Hepatocyte (in vitro differentiated cells): Measurements from ENCODE around the gene NUDC. TPM values are rescaled to one million over a fixed set of nuclear protein-coding genes. Genes with fewer than 3 reads are reported as not detected.

ENCODE experiments used
- DNase-seq: peaks from one replicate; pipeline ENCODE4 v3.0.0-alpha.2; 2016; ENCODE audit warnings: low spot score
- H2AFZ ChIP-seq: fragments of 200-600 bp; sonication (generic); 2 replicates; pipeline ENCODE4 v1.6.0; 2016; ENCODE audit warnings: antibody characterized with exemption, mild to moderate bottlenecking
- H3K27ac ChIP-seq: fragments of 200-600 bp; sonication (generic); 2 replicates; pipeline ENCODE4 v1.5.1; 2016; ENCODE audit warnings: mild to moderate bottlenecking
- H3K27me3 ChIP-seq: fragments of 200-600 bp; sonication (generic); 2 replicates; pipeline ENCODE4 v1.6.1; 2016
- H3K36me3 ChIP-seq: fragments of 200-600 bp; sonication (generic); replicated peaks from 2 replicates; pipeline ENCODE4 v1.5.1; 2016; ENCODE audit warnings: low read depth; ENCODE audit not compliant: insufficient read depth
- H3K4me1 ChIP-seq: fragments of 200-600 bp; sonication (generic); 2 replicates; pipeline ENCODE4 v1.5.1; 2016; ENCODE audit warnings: mild to moderate bottlenecking, moderate library complexity; ENCODE audit not compliant: insufficient read depth
- H3K4me2 ChIP-seq: fragments of 200-600 bp; sonication (generic); 2 replicates; pipeline ENCODE4 v1.6.0; 2016
- H3K4me3 ChIP-seq: fragments of 200-600 bp; sonication (generic); 2 replicates; pipeline ENCODE4 v1.5.1; 2016; ENCODE audit warnings: mild to moderate bottlenecking
- H3K79me2 ChIP-seq: fragments of 200-600 bp; sonication (generic); 2 replicates; pipeline ENCODE4 v1.6.0; 2017; ENCODE audit warnings: mild to moderate bottlenecking
- H3K9me2 ChIP-seq: fragments of 200-600 bp; sonication (generic); replicated peaks from 2 replicates; pipeline ENCODE4 v1.6.0; 2017; ENCODE audit warnings: mild to moderate bottlenecking; ENCODE audit not compliant: insufficient read depth
- H3K9me3 ChIP-seq: fragments of 200-600 bp; sonication (generic); 2 replicates; pipeline ENCODE4 v1.5.1; 2016; ENCODE audit warnings: low read depth, mild to moderate bottlenecking
- H4K20me1 ChIP-seq: fragments of 200-600 bp; sonication (generic); 2 replicates; pipeline ENCODE4 v1.6.0; 2016; ENCODE audit warnings: mild to moderate bottlenecking; ENCODE audit not compliant: insufficient read depth, poor library complexity, severe bottlenecking
- CTCF ChIP-seq: fragments of 200-600 bp; sonication (generic); IDR thresholded peaks from 2 replicates; pipeline ENCODE4 v1.5.1; 2016; ENCODE audit warnings: antibody characterized with exemption, mild to moderate bottlenecking; ENCODE audit not compliant: poor library complexity
- EZH2 ChIP-seq: fragments of 200-600 bp; sonication (generic); IDR thresholded peaks from 2 replicates; pipeline ENCODE4 v1.6.1; 2016; ENCODE audit warnings: antibody characterized with exemption, mild to moderate bottlenecking, borderline replicate concordance
- EZH2phosphoT487 ChIP-seq: fragments of 200-600 bp; sonication (generic); IDR thresholded peaks from one replicate; pipeline ENCODE4 v1.6.1; 2018; ENCODE audit warnings: antibody characterized with exemption, mild to moderate bottlenecking, low read depth, moderate library complexity; ENCODE audit not compliant: unreplicated experiment, severe bottlenecking
- WGBS: methylation state at CpG from one replicate; pipeline ENCODE4 v1.1.6; 2016; ENCODE audit warnings: low lambda C conversion rate; ENCODE audit errors: missing lambda C conversion rate; 5-methylcytosine and 5-hydroxymethylcytosine counted together
- polyA plus RNA-seq: library from polyadenylated mRNA; unstranded; fragments of >200 nt; fragmentation: Nextera tagmentation; extraction: Ambion mirVana; gene quantifications from 2 replicates; pipeline ENCODE4 v1.2.1, GENCODE V29; 2016
- total RNA-seq: library from RNA; depleted of rRNA; stranded (reverse); fragments of >200 nt; gene quantifications from 2 replicates; pipeline ENCODE4 v1.2.3, GENCODE V29; 2014

The NUDC gene
- total and polyA plus RNA-seq, 2 experiments from 2014 or later = 34.4 to 127 TPM

GRCh38 chr1:26894263-26894662 is 27.3 kb upstream of the NUDC start:
- H3K79me2 ChIP-seq = peaks cover 48% of the 10 kb centered on the region
- no peaks in the 10 kb centered on the region for H3K36me3 ChIP-seq

GRCh38 chr1:26897351-26897750 is 24.2 kb upstream of the NUDC start:
- Histone ChIP-seq H3K27ac (no peak overlapping the region), H3K4me3 (no peak overlapping the region), H3K9me3 (no peaks in the 10 kb centered on the region), H3K27me3 (no peaks in the 10 kb centered on the region), H3K9me2 (no peaks in the 10 kb centered on the region), H4K20me1 (no peaks in the 10 kb centered on the region), H3K36me3 (no peaks in the 10 kb centered on the region), H3K79me2 (peaks cover 55% of the 10 kb centered on the region), H3K4me1 (peaks cover 16% of the 10 kb centered on the region), H2AFZ (no peak overlapping the region), H3K4me2 (no peak overlapping the region)
- WGBS = over 99% methylated on average over 9 of the region's 9 CpGs
- DNase-seq = no peak
- TF ChIP-seq EZH2phosphoT487 (no peak), EZH2 (no peak), CTCF (no peak)

More at GRCh38 chr1:26894263-26894662, 27.3 kb upstream of the NUDC start:
- 98% methylated on average over 13 of the region's 13 CpGs for WGBS
- Histone ChIP-seq H4K20me1 (no peaks in the 10 kb centered on the region), H3K9me2 (no peaks in the 10 kb centered on the region), H3K4me3 (no peak overlapping the region), H3K4me2 (no peak overlapping the region), H3K27me3 (no peaks in the 10 kb centered on the region), H3K9me3 (no peaks in the 10 kb centered on the region), H3K27ac (no peak overlapping the region), H2AFZ (no peak overlapping the region), H3K4me1 (peaks cover 15% of the 10 kb centered on the region)
- DNase-seq = no peak
- no peak for TF ChIP-seq CTCF
- no peak for TF ChIP-seq EZH2phosphoT487
- TF ChIP-seq EZH2 = no peak

- peak; percentile 95 for DNase-seq
- Histone ChIP-seq H3K4me1 (peaks cover 16% of the 10 kb centered on the region), H3K9me2 (no peaks in the 10 kb centered on the region), H3K36me3 (no peaks in the 10 kb centered on the region), H3K79me2 (peaks cover 47% of the 10 kb centered on the region), H3K27me3 (no peaks in the 10 kb centered on the region), H2AFZ (peak within 1 kb of the TSS; percentile 96), H3K27ac (peak within 1 kb of the TSS; percentile 90), H3K4me3 (peak within 1 kb of the TSS; percentile 59), H3K4me2 (peak within 1 kb of the TSS; percentile 82), H4K20me1 (no peaks in the 10 kb centered on the region), H3K9me3 (no peaks in the 10 kb centered on the region)
- under 1% methylated on average over 49 of the region's 50 CpGs for WGBS
- TF ChIP-seq EZH2phosphoT487 (no peak), EZH2 (no peak), CTCF (no peak)
These were observed 21.3 kb upstream of the NUDC start, which contains the start of gene GPATCH3 for GRCh38 chr1:26900001-26900814. Gene GPATCH3, minus strand, starts transcription at chr1:26900467. Its CDS starts 25 bp downstream, at chr1:26900442.
